Caco-2 (cell line): ENCODE measurements around the gene KCMF1. TPM values are rescaled to one million over a fixed set of nuclear protein-coding genes. Genes with fewer than 3 reads are reported as not detected.
A peak's percentile ranks its signal among the peaks of the same experiment; 100 is the strongest.
"Not testable (repeated sequence)": the region's sequence is repeated elsewhere in the genome, so short reads cannot be mapped to it uniquely, and the experiment has no call there.

ENCODE experiments used
- BruUV-seq: library from RNA; stranded (reverse); fragments of 400-500 nt; replicated peaks from 2 replicates; lab custom pipeline; 2021; lab: Mats Ljungman, UMichigan
- CTCF ChIA-PET: fragments of 300-600 bp; sonication (Branson Sonifier 250); formaldehyde crosslinking; loops from one replicate; lab custom pipeline; 2022; ENCODE audit warnings: antibody characterized with exemption; lab: Charles Lee
- POLR2A ChIA-PET: fragments of 300-600 bp; sonication (Branson Sonifier 250); formaldehyde crosslinking; loops from one replicate; lab custom pipeline; 2022; ENCODE audit warnings: antibody characterized with exemption; lab: Charles Lee
- DNase-seq, 2 experiments: peaks; one replicate each; pipeline versions ENCODE4 v3.0.0 to v3.0.0-alpha.2; 2020 to 2022
- H3K27me3 ChIP-seq: replicated peaks from 2 replicates; pipeline ENCODE4 v1.6.0; 2011; ENCODE audit warnings: low read length; ENCODE audit not compliant: control insufficient read depth, insufficient read depth
- H3K36me3 ChIP-seq: 2 replicates; pipeline ENCODE4 v1.5.1; 2011; ENCODE audit warnings: low read length; ENCODE audit not compliant: control insufficient read depth, insufficient read depth
- H3K4me1 ChIP-seq: fragments of 250-450 bp; sonication (Bioruptor Pico); 2 replicates; pipeline ENCODE4 v1.5.1; 2020; ENCODE audit warnings: mild to moderate bottlenecking
- H3K4me3 ChIP-seq: 2 replicates; pipeline ENCODE4 v1.5.1; 2011; ENCODE audit warnings: low read depth, mild to moderate bottlenecking, control low read depth, low read length
- H3K9me3 ChIP-seq: fragments of 250-450 bp; sonication (Bioruptor Pico); 2 replicates; pipeline ENCODE4 v1.5.1; 2020; ENCODE audit warnings: mild to moderate bottlenecking, moderate library complexity
- H3K27ac Mint-ChIP-seq: one replicate; pipeline ENCODE4 v1.8.0; 2022; ENCODE audit warnings: mixed read lengths; ENCODE audit not compliant: unreplicated experiment
- H3K27me3 Mint-ChIP-seq: one replicate; pipeline ENCODE4 v1.8.0; 2022; ENCODE audit warnings: mixed read lengths; ENCODE audit not compliant: insufficient read depth, unreplicated experiment
- H3K36me3 Mint-ChIP-seq: one replicate; pipeline ENCODE4 v1.8.0; 2022; ENCODE audit warnings: mild to moderate bottlenecking, mixed read lengths; ENCODE audit not compliant: insufficient read depth, unreplicated experiment
- H3K4me1 Mint-ChIP-seq: one replicate; pipeline ENCODE4 v1.8.0; 2022; ENCODE audit warnings: low read depth, mixed read lengths; ENCODE audit not compliant: unreplicated experiment
- H3K4me3 Mint-ChIP-seq: one replicate; pipeline ENCODE4 v1.8.0; 2022; ENCODE audit warnings: mild to moderate bottlenecking, moderate library complexity, mixed read lengths; ENCODE audit not compliant: unreplicated experiment
- H3K9me3 Mint-ChIP-seq: one replicate; pipeline ENCODE4 v1.8.0; 2022; ENCODE audit warnings: mixed read lengths; ENCODE audit not compliant: unreplicated experiment
- CTCF ChIP-seq, 2 experiments: fragments of 200-600 bp in 1 of 2; IDR thresholded peaks; 1 replicate in 1 of 2; 2 replicates in 1 of 2; pipeline versions ENCODE4 v1.5.1 to v1.8.0; 2011 to 2022; ENCODE audit warnings: antibody characterized with exemption in 1 of 2, control low read depth in 1 of 2, inconsistent platforms in 1 of 2, low read depth in 1 of 2, low read length in 1 of 2, mild to moderate bottlenecking in 1 of 2, moderate library complexity in 1 of 2; ENCODE audit not compliant: insufficient read depth in 1 of 2, severe bottlenecking in 1 of 2, unreplicated experiment in 1 of 2
- intact Hi-C: fragments of 100-400 bp; cut with micrococcal nuclease; formaldehyde crosslinking; loops from one replicate; pipeline ENCODE4 v1.10.0; 2022; ENCODE audit not compliant: unreplicated experiment
- total RNA-seq: library from RNA; stranded (reverse); gene quantifications from 2 replicates; pipeline ENCODE4 v1.2.3, GENCODE V29; 2022

KCMF1 gene
- total RNA-seq, 1 experiment from 2014 or later, result 81.5 TPM

DNA sequence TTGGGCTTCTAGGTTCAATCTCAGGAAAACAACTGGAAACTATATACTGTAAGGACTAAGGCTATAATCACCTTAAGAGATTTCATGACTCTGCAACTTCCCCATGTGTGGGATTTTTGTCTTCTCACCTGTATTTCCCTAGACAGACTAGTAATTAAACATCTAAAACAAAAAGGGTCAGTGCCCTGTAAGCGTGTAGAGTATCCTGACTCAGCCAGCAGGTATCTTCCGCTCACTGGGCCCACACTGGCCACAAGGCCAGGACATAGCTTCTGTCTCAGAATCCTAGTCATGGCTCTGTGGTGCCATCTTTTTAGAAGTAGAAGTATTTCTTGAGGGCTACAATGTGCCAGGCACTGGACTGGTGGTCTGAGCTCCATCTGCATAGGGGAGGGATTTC, 28.8 kb upstream of the KCMF1 start:
- no peak for TF ChIP-seq CTCF (IDR thresholded peaks at IDR 0.05; ENCODE audit: insufficient read depth in 1 of 2, low read depth in 1 of 2, low read length in 1 of 2, severe bottlenecking in 1 of 2, unreplicated experiment in 1 of 2)
- ChIA-PET POLR2A (no interaction called here), CTCF (no interaction called here)
- H3K4me1 Mint-ChIP-seq, result peaks cover 20% of the 10 kb centered on the region
- BruUV-seq, result no TSS peak
- intact Hi-C loops, result no loop called here
- no peaks in the 10 kb centered on the region for H3K36me3 ChIP-seq
- H3K27ac Mint-ChIP-seq, result no peak overlapping the region
- no peak overlapping the region for H3K4me3 Mint-ChIP-seq
- no peaks in the 10 kb centered on the region for H3K27me3 ChIP-seq
- peaks cover 14% of the 10 kb centered on the region for H3K4me1 ChIP-seq
- H3K9me3 ChIP-seq, result no peaks in the 10 kb centered on the region
- no peaks in the 10 kb centered on the region for H3K9me3 Mint-ChIP-seq
- no peaks in the 10 kb centered on the region for H3K27me3 Mint-ChIP-seq
- no peak overlapping the region for H3K4me3 ChIP-seq
- no peaks in the 10 kb centered on the region for H3K36me3 Mint-ChIP-seq
- DNase-seq, result no peak

DNA sequence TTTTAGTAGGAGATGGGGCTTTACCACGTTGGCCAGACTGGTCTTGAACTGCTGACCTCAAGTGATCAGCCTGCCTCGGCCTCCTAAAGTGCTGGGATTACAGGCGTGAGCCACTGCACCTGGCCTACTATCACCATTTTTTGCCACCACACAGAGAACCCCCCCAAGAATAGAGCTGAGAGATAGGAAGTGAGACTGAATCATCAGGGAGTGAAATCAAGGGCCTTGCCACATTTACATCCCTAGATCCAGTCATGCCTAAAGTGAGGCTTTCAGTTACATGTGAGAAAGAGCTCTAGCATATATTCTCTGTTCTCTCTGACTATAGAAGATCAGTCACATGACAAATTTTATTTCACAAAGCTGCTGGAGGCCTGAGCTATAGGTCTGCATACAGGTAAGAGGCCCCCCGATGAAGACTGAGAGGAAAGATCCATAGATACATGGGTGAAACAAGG, 28.0 kb upstream of the KCMF1 start:
- Histone ChIP-seq H3K4me3 (no peak overlapping the region), H3K27me3 (no peaks in the 10 kb centered on the region), H3K9me3 (no peaks in the 10 kb centered on the region), H3K4me1 (peaks cover 14% of the 10 kb centered on the region), H3K36me3 (no peaks in the 10 kb centered on the region)
- BruUV-seq, result no TSS peak
- Mint-ChIP-seq H3K27me3 (no peaks in the 10 kb centered on the region), H3K27ac (no peak overlapping the region), H3K36me3 (no peaks in the 10 kb centered on the region), H3K4me1 (peaks cover 20% of the 10 kb centered on the region), H3K9me3 (no peaks in the 10 kb centered on the region), H3K4me3 (no peak overlapping the region)
- intact Hi-C loops, result no loop called here
- ChIA-PET CTCF (no interaction called here), POLR2A (no interaction called here)
- DNase-seq, result no peak
- TF ChIP-seq CTCF (IDR thresholded peaks at IDR 0.05; ENCODE audit: insufficient read depth in 1 of 2, low read depth in 1 of 2, low read length in 1 of 2, severe bottlenecking in 1 of 2, unreplicated experiment in 1 of 2), result no peak

DNA sequence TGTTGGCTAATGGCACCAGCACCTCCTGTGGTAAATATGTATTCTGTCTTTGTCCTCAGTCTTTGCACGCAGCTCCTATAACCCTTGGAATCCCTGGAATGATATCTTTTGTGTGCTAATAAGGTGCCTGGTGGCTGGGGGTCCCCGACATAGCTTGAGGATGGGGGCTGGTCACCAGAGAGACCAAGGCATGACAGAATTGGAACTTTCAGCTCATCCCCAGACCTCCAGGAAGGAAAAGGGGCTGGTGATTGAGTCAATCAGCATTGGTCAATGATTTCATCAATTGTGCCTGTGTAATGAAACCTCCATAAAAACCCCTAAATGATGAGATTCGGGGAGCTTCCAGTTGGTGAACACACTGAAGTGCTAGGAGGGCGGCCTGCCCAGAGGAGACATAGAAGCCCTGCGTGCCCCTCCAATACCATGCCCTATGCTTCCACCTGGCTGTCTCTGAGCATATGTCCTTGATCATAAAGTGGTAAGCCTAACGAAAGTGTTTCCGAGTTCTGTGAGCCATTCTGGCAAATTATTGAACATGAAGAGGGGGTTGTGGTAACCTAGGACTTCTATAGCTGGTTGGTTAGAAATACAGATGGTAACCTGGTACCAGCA, 26.6 kb upstream of the KCMF1 start:
- ChIA-PET POLR2A (no interaction called here), CTCF (no interaction called here)

GRCh38 chr2:84945838-84946203, 25.1 kb upstream of the KCMF1 start:
- H3K27me3 Mint-ChIP-seq, H3K4me3 ChIP-seq, H3K9me3 ChIP-seq, BruUV-seq, intact Hi-C loops, H3K36me3 Mint-ChIP-seq, H3K36me3 ChIP-seq, H3K4me1 ChIP-seq, H3K9me3 Mint-ChIP-seq, H3K27me3 ChIP-seq, POLR2A ChIA-PET, DNase-seq: not testable (repeated sequence)
- CTCF ChIA-PET, result interaction anchor here (0.6 kb wide), 1 partner anchor 20 kb away, joined by 3 read pairs; no protein-coding TSS in a partner anchor
- H3K4me1 Mint-ChIP-seq, result peaks cover 20% of the 10 kb centered on the region
- peak overlapping the region; percentile 1 for H3K4me3 Mint-ChIP-seq
- peak overlapping the region; percentile 22 for H3K27ac Mint-ChIP-seq

More for the DNA sequence above, 26.6 kb upstream of the KCMF1 start:
- no peak for TF ChIP-seq CTCF (IDR thresholded peaks at IDR 0.05; ENCODE audit: insufficient read depth in 1 of 2, low read depth in 1 of 2, low read length in 1 of 2, severe bottlenecking in 1 of 2, unreplicated experiment in 1 of 2)
- H3K36me3 ChIP-seq, result no peaks in the 10 kb centered on the region
- no peaks in the 10 kb centered on the region for H3K36me3 Mint-ChIP-seq
- no peaks in the 10 kb centered on the region for H3K9me3 Mint-ChIP-seq
- no peak overlapping the region for H3K4me3 Mint-ChIP-seq
- H3K27me3 ChIP-seq, result no peaks in the 10 kb centered on the region
- BruUV-seq, result no TSS peak
- no peak overlapping the region for H3K27ac Mint-ChIP-seq
- no peaks in the 10 kb centered on the region for H3K27me3 Mint-ChIP-seq
- H3K4me3 ChIP-seq, result no peak overlapping the region
- no peak for DNase-seq
- H3K9me3 ChIP-seq, result no peaks in the 10 kb centered on the region
- H3K4me1 ChIP-seq, result peaks cover 14% of the 10 kb centered on the region
- H3K4me1 Mint-ChIP-seq, result peaks cover 20% of the 10 kb centered on the region
- intact Hi-C loops, result no loop called here
